HCT116 (cell line): ENCODE data around the gene SCGB1A1.

Experiments used
- CEBPB ChIP-seq: IDR thresholded peaks from 2 replicates; pipeline ENCODE4 v1.6.1; 2012; ENCODE audit warnings: low read depth
- EGR1 ChIP-seq: IDR thresholded peaks from 2 replicates; pipeline ENCODE4 v1.6.1; 2012; ENCODE audit warnings: low read depth
- EZH2 ChIP-seq: fragments of 200-600 bp; sonication (generic); IDR thresholded peaks from 2 replicates; pipeline ENCODE4 v1.6.1; 2017; ENCODE audit warnings: antibody characterized with exemption, mixed run types
- EZH2phosphoT487 ChIP-seq: fragments of 200-600 bp; IDR thresholded peaks from 2 replicates; pipeline ENCODE4 v1.6.1; 2018; ENCODE audit warnings: antibody characterized with exemption, borderline replicate concordance
- POLR2A ChIP-seq: IDR thresholded peaks from 2 replicates; pipeline ENCODE4 v1.7.0; 2011; ENCODE audit warnings: borderline replicate concordance; ENCODE audit not compliant: insufficient read depth, insufficient read length; ENCODE audit errors: extremely low read depth
- POLR2AphosphoS5 ChIP-seq: IDR thresholded peaks from 2 replicates; pipeline ENCODE4 v1.6.1; 2011; ENCODE audit warnings: mild to moderate bottlenecking, low read depth, low read length, moderate library complexity
- RAD21 ChIP-seq: IDR thresholded peaks from 2 replicates; pipeline ENCODE4 v1.6.1; 2012; ENCODE audit warnings: low read depth, mild to moderate bottlenecking
- YY1 ChIP-seq: IDR thresholded peaks from 2 replicates; pipeline ENCODE4 v1.6.1; 2011; ENCODE audit warnings: low read length, low read depth, moderate library complexity, mild to moderate bottlenecking; ENCODE audit not compliant: insufficient replicate concordance; ENCODE audit errors: extremely low read depth
- ZNF274 ChIP-seq: fragments of 200-500 bp; sonication (Bioruptor generic); IDR thresholded peaks from 2 replicates; pipeline ENCODE4 v1.6.1; 2014; ENCODE audit warnings: mild to moderate bottlenecking, low read depth, low read length, inconsistent platforms
- TF ChIP-seq, protein P1 (sequence below), 3 experiments: fragments of 200-600 bp in 1 of 3; sonication (generic) in 1 of 3; IDR thresholded peaks in 2 of 3; conservative IDR thresholded peaks in 1 of 3; 2 replicates each; pipeline ENCODE4 v1.5.1; 2012 to 2017; ENCODE audit warnings: low read depth in 2 of 3, low read length in 2 of 3, antibody characterized with exemption in 1 of 3, borderline replicate concordance in 1 of 3, control low read depth in 1 of 3, mild to moderate bottlenecking in 1 of 3, mixed read lengths in 1 of 3, mixed run types in 1 of 3, moderate library complexity in 1 of 3; ENCODE audit not compliant: insufficient read depth in 1 of 3
- TF ChIP-seq, protein P2 (sequence below): IDR thresholded peaks from 2 replicates; pipeline ENCODE4 v1.6.1; 2012
- TF ChIP-seq, protein P3 (sequence below): IDR thresholded peaks from 2 replicates; pipeline ENCODE4 v1.6.1; 2012; ENCODE audit warnings: low read depth

DNA sequence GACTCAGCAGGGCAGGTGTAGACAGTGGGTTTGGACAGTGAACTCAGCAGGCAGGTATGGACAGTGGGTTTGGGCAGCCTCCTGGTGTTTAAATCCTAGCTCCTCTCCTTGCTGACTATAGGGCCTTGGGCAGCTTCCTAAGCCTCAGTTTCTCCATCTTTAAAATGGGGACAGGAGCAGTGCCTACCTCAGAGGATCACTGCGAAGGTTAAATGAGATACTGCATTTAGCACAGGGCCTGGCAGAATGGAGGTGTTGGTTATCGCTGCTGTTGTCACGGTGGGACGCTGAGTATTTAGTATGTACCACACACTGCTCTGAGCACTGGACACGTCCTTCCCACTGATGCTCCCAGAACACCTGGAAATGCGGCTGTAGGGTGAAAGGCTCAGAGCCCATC, 14.4 kb upstream of the SCGB1A1 start:
- TF ChIP-seq POLR2AphosphoS5 (no peak), EZH2 (no peak), YY1 (no peak), POLR2A (no peak), EZH2phosphoT487 (no peak), ZNF274 (no peak), RAD21 (no peak), EGR1 (no peak), CEBPB (no peak)
- TF ChIP-seq, protein P1, sequence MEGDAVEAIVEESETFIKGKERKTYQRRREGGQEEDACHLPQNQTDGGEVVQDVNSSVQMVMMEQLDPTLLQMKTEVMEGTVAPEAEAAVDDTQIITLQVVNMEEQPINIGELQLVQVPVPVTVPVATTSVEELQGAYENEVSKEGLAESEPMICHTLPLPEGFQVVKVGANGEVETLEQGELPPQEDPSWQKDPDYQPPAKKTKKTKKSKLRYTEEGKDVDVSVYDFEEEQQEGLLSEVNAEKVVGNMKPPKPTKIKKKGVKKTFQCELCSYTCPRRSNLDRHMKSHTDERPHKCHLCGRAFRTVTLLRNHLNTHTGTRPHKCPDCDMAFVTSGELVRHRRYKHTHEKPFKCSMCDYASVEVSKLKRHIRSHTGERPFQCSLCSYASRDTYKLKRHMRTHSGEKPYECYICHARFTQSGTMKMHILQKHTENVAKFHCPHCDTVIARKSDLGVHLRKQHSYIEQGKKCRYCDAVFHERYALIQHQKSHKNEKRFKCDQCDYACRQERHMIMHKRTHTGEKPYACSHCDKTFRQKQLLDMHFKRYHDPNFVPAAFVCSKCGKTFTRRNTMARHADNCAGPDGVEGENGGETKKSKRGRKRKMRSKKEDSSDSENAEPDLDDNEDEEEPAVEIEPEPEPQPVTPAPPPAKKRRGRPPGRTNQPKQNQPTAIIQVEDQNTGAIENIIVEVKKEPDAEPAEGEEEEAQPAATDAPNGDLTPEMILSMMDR (IDR thresholded peaks at IDR 0.05 in 2 of 3, conservative IDR thresholded peaks at IDR 0.05 in 1 of 3; ENCODE audit: borderline replicate concordance in 1 of 3, insufficient read depth in 1 of 3, low read depth in 2 of 3, low read length in 2 of 3), result no peak
- TF ChIP-seq, protein P2, sequence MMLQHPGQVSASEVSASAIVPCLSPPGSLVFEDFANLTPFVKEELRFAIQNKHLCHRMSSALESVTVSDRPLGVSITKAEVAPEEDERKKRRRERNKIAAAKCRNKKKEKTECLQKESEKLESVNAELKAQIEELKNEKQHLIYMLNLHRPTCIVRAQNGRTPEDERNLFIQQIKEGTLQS, result no peak
- TF ChIP-seq, protein P3, sequence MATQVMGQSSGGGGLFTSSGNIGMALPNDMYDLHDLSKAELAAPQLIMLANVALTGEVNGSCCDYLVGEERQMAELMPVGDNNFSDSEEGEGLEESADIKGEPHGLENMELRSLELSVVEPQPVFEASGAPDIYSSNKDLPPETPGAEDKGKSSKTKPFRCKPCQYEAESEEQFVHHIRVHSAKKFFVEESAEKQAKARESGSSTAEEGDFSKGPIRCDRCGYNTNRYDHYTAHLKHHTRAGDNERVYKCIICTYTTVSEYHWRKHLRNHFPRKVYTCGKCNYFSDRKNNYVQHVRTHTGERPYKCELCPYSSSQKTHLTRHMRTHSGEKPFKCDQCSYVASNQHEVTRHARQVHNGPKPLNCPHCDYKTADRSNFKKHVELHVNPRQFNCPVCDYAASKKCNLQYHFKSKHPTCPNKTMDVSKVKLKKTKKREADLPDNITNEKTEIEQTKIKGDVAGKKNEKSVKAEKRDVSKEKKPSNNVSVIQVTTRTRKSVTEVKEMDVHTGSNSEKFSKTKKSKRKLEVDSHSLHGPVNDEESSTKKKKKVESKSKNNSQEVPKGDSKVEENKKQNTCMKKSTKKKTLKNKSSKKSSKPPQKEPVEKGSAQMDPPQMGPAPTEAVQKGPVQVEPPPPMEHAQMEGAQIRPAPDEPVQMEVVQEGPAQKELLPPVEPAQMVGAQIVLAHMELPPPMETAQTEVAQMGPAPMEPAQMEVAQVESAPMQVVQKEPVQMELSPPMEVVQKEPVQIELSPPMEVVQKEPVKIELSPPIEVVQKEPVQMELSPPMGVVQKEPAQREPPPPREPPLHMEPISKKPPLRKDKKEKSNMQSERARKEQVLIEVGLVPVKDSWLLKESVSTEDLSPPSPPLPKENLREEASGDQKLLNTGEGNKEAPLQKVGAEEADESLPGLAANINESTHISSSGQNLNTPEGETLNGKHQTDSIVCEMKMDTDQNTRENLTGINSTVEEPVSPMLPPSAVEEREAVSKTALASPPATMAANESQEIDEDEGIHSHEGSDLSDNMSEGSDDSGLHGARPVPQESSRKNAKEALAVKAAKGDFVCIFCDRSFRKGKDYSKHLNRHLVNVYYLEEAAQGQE, result no peak
